ENCODE measurements around the gene AMN.

AMN gene

GRCh38 chr14:102883554-102883953, 38.9 kb upstream of the AMN start:
- no peak for ATAC-seq (ENCODE audit: low read depth)
- Histone ChIP-seq H3K4me3 (ENCODE audit: severe bottlenecking) (no peak overlapping the region), H3K27ac (ENCODE audit: poor library complexity, severe bottlenecking) (no peak overlapping the region), H3K27me3 (ENCODE audit: insufficient read depth, poor library complexity, severe bottlenecking) (no peaks in the 10 kb centered on the region), H3K9me3 (ENCODE audit: severe bottlenecking) (no peaks in the 10 kb centered on the region), H3K36me3 (ENCODE audit: low read depth) (peaks cover 16% of the 10 kb centered on the region), H3K4me1 (ENCODE audit: insufficient read depth, poor library complexity, severe bottlenecking) (no peaks in the 10 kb centered on the region)
- DNase-seq (ENCODE audit: low spot score), result no peak
- no peak for TF ChIP-seq CTCF (IDR thresholded peaks at IDR 0.05; ENCODE audit: poor library complexity, severe bottlenecking)

GRCh38 chr14:102885737-102886447, 36.6 kb upstream of the AMN start:
- Histone ChIP-seq H3K36me3 (ENCODE audit: low read depth) (peaks cover 34% of the 10 kb centered on the region), H3K27ac (ENCODE audit: poor library complexity, severe bottlenecking) (no peak overlapping the region), H3K27me3 (ENCODE audit: insufficient read depth, poor library complexity, severe bottlenecking) (no peaks in the 10 kb centered on the region), H3K9me3 (ENCODE audit: severe bottlenecking) (no peaks in the 10 kb centered on the region), H3K4me1 (ENCODE audit: insufficient read depth, poor library complexity, severe bottlenecking) (no peaks in the 10 kb centered on the region), H3K4me3 (ENCODE audit: severe bottlenecking) (no peak overlapping the region)
- DNase-seq (ENCODE audit: low spot score) (no peak), ATAC-seq (ENCODE audit: low read depth) (no peak; the same call in 2 of the 3 replicates)
- no peak for TF ChIP-seq CTCF (IDR thresholded peaks at IDR 0.05; ENCODE audit: poor library complexity, severe bottlenecking)

- H3K27me3 ChIP-seq (ENCODE audit: insufficient read depth, poor library complexity, severe bottlenecking), result no peaks in the 10 kb centered on the region
- H3K4me3 ChIP-seq (ENCODE audit: severe bottlenecking), result no peak overlapping the region
- H3K36me3 ChIP-seq (ENCODE audit: low read depth), result peaks cover 45% of the 10 kb centered on the region
- no peak overlapping the region for H3K27ac ChIP-seq (ENCODE audit: poor library complexity, severe bottlenecking)
- TF ChIP-seq CTCF (IDR thresholded peaks at IDR 0.05; ENCODE audit: poor library complexity, severe bottlenecking), result no peak
- H3K4me1 ChIP-seq (ENCODE audit: insufficient read depth, poor library complexity, severe bottlenecking), result no peaks in the 10 kb centered on the region
- no peak for ATAC-seq (ENCODE audit: low read depth)
- no peaks in the 10 kb centered on the region for H3K9me3 ChIP-seq (ENCODE audit: severe bottlenecking)
- DNase-seq (ENCODE audit: low spot score), result no peak
Observed at GRCh38 chr14:102888748-102889147, 33.7 kb upstream of the AMN start.

GRCh38 chr14:102889615-102890014, 32.8 kb upstream of the AMN start:
- no peak overlapping the region for H3K27ac ChIP-seq (ENCODE audit: poor library complexity, severe bottlenecking)
- no peaks in the 10 kb centered on the region for H3K27me3 ChIP-seq (ENCODE audit: insufficient read depth, poor library complexity, severe bottlenecking)
- H3K4me3 ChIP-seq (ENCODE audit: severe bottlenecking), result no peak overlapping the region
- ATAC-seq (ENCODE audit: low read depth), result no peak
- H3K4me1 ChIP-seq (ENCODE audit: insufficient read depth, poor library complexity, severe bottlenecking), result no peaks in the 10 kb centered on the region
- TF ChIP-seq CTCF (IDR thresholded peaks at IDR 0.05; ENCODE audit: poor library complexity, severe bottlenecking), result no peak
- no peak for DNase-seq (ENCODE audit: low spot score)
- no peaks in the 10 kb centered on the region for H3K9me3 ChIP-seq (ENCODE audit: severe bottlenecking)
- peaks cover 53% of the 10 kb centered on the region for H3K36me3 ChIP-seq (ENCODE audit: low read depth)

- no peak for TF ChIP-seq CTCF (IDR thresholded peaks at IDR 0.05; ENCODE audit: poor library complexity, severe bottlenecking)
- Histone ChIP-seq H3K4me3 (ENCODE audit: severe bottlenecking) (no peak overlapping the region), H3K36me3 (ENCODE audit: low read depth) (peaks cover 55% of the 10 kb centered on the region), H3K27me3 (ENCODE audit: insufficient read depth, poor library complexity, severe bottlenecking) (no peaks in the 10 kb centered on the region), H3K9me3 (ENCODE audit: severe bottlenecking) (no peaks in the 10 kb centered on the region), H3K4me1 (ENCODE audit: insufficient read depth, poor library complexity, severe bottlenecking) (no peaks in the 10 kb centered on the region), H3K27ac (ENCODE audit: poor library complexity, severe bottlenecking) (no peak overlapping the region)
- DNase-seq (ENCODE audit: low spot score) (no peak), ATAC-seq (ENCODE audit: low read depth) (no peak)
Observed at GRCh38 chr14:102891111-102891510, 31.4 kb upstream of the AMN start.

Measured in RWPE2 (cell line).